Liver (tissue), 9 donors: Measurements from ENCODE around the gene EFNA3. TPM values are rescaled to one million over a fixed set of nuclear protein-coding genes. Genes with fewer than 3 reads are reported as not detected.

Source experiments
- DNase-seq: peaks from one replicate; pipeline ENCODE4 v3.0.0-alpha.2; 2017; ENCODE audit warnings: low spot score
- H3K27ac ChIP-seq, 2 donors: one replicate each; pipeline ENCODE4 v1.7.0; 2013; ENCODE audit warnings: inconsistent platforms in 2 of 2, low read length in 2 of 2, control low read depth in 1 of 2, low read depth in 1 of 2, mild to moderate bottlenecking in 1 of 2
- H3K27me3 ChIP-seq, 4 donors: one replicate each; pipeline versions ENCODE4 v1.6.1 to v1.7.0; 2013; ENCODE audit warnings: low read length in 3 of 4, inconsistent platforms in 1 of 4, mild to moderate bottlenecking in 1 of 4, moderate library complexity in 1 of 4; ENCODE audit not compliant: control insufficient read depth in 4 of 4, insufficient read depth in 4 of 4
- H3K36me3 ChIP-seq, 4 donors: one replicate each; pipeline versions ENCODE4 v1.6.1 to v1.7.0; 2013; ENCODE audit warnings: low read length in 3 of 4, mild to moderate bottlenecking in 3 of 4, low read depth in 1 of 4, moderate library complexity in 1 of 4; ENCODE audit not compliant: control insufficient read depth in 4 of 4, insufficient read depth in 3 of 4
- H3K4me1 ChIP-seq, 4 donors: one replicate each; pipeline versions ENCODE4 v1.6.1 to v1.7.0; 2013; ENCODE audit warnings: low read length in 3 of 4, mild to moderate bottlenecking in 3 of 4, moderate library complexity in 1 of 4; ENCODE audit not compliant: control insufficient read depth in 4 of 4, insufficient read depth in 4 of 4
- H3K4me3 ChIP-seq, 3 donors: one replicate each; pipeline versions ENCODE4 v1.6.1 to v1.7.0; 2013; ENCODE audit warnings: low read length in 3 of 3, control low read depth in 1 of 3, low read depth in 1 of 3, mild to moderate bottlenecking in 1 of 3
- H3K9ac ChIP-seq, 2 donors: one replicate each; pipeline ENCODE4 v1.7.0; 2013; ENCODE audit warnings: low read length in 2 of 2, mild to moderate bottlenecking in 2 of 2, moderate library complexity in 2 of 2, control low read depth in 1 of 2, low read depth in 1 of 2
- H3K9me3 ChIP-seq, 4 donors: one replicate each; pipeline versions ENCODE4 v1.6.1 to v1.7.0; 2013; ENCODE audit warnings: low read length in 3 of 4; ENCODE audit not compliant: control insufficient read depth in 4 of 4
- EGR1 ChIP-seq, 2 donors: IDR thresholded peaks; 2 replicates each; pipeline ENCODE4 v1.6.1; 2016 to 2018; ENCODE audit warnings: antibody characterized with exemption in 2 of 2, low read depth in 2 of 2
- FOXA1 ChIP-seq: IDR thresholded peaks from 2 replicates; pipeline ENCODE4 v1.6.1; 2016; ENCODE audit warnings: antibody characterized with exemption
- FOXA2 ChIP-seq: IDR thresholded peaks from 2 replicates; pipeline ENCODE4 v1.6.1; 2016; ENCODE audit warnings: antibody characterized with exemption
- GABPA ChIP-seq, 2 donors: IDR thresholded peaks in 1 of 2; conservative IDR thresholded peaks in 1 of 2; 2 replicates each; pipeline ENCODE4 v1.6.1; 2016; ENCODE audit warnings: antibody characterized with exemption in 2 of 2, mild to moderate bottlenecking in 1 of 2, moderate library complexity in 1 of 2
- HNF4A ChIP-seq, 2 donors: conservative IDR thresholded peaks; 2 replicates each; pipeline ENCODE4 v1.6.1; 2016; ENCODE audit warnings: antibody characterized with exemption in 2 of 2, mild to moderate bottlenecking in 2 of 2
- HNF4G ChIP-seq: IDR thresholded peaks from 2 replicates; pipeline ENCODE4 v1.6.1; 2016; ENCODE audit warnings: antibody characterized with exemption
- JUND ChIP-seq, 2 donors: IDR thresholded peaks; 2 replicates each; pipeline ENCODE4 v1.6.1; 2016; ENCODE audit warnings: antibody characterized with exemption in 2 of 2
- NR2F2 ChIP-seq: IDR thresholded peaks from 2 replicates; pipeline ENCODE4 v1.6.1; 2016; ENCODE audit warnings: antibody characterized with exemption
- RAD21 ChIP-seq, 2 donors: IDR thresholded peaks; 2 replicates each; pipeline ENCODE4 v1.6.1; 2016; ENCODE audit warnings: antibody characterized with exemption in 2 of 2, mild to moderate bottlenecking in 2 of 2
- RXRA ChIP-seq, 2 donors: IDR thresholded peaks; 2 replicates each; pipeline ENCODE4 v1.6.1; 2017 to 2018; ENCODE audit warnings: antibody characterized with exemption in 2 of 2, mild to moderate bottlenecking in 1 of 2
- SP1 ChIP-seq: IDR thresholded peaks from 2 replicates; pipeline ENCODE4 v1.6.1; 2018; ENCODE audit warnings: antibody characterized with exemption, mild to moderate bottlenecking
- TAF1 ChIP-seq: conservative IDR thresholded peaks from 2 replicates; pipeline ENCODE4 v1.6.1; 2016; ENCODE audit warnings: antibody characterized with exemption, mild to moderate bottlenecking
- YY1 ChIP-seq: IDR thresholded peaks from 2 replicates; pipeline ENCODE4 v1.6.1; 2016; ENCODE audit warnings: antibody characterized with exemption, mild to moderate bottlenecking
- WGBS: extraction: QIAGEN DNeasy Blood & Tissue Kit; methylation state at CpG from one replicate; pipeline ENCODE4 v1.1.7; 2013; 5-methylcytosine and 5-hydroxymethylcytosine counted together
- polyA plus RNA-seq, 2 donors: library from polyadenylated mRNA; stranded (reverse) in 1 of 2; unstranded in 1 of 2; fragments of 200-250 nt in 1 of 2; fragments of >200 nt in 1 of 2; fragmentation: Nextera tagmentation in 1 of 2; extraction: Ambion mirVana in 1 of 2; gene quantifications; one replicate each; pipeline versions ENCODE4 v1.2.1 to v1.2.3, GENCODE V29; 2013 to 2015
- total RNA-seq, 2 donors: library from RNA; depleted of rRNA; stranded (reverse); fragments of >200 nt; gene quantifications; one replicate each; pipeline ENCODE4 v1.2.3, GENCODE V29; 2014
- TF ChIP-seq, protein P1 (sequence below): fragments of 150-350 bp; IDR thresholded peaks from 2 replicates; pipeline ENCODE4 v1.5.1; 2017; ENCODE audit warnings: improper control_type of control experiment, low read depth, low read length; ENCODE audit not compliant: missing input control
- TF ChIP-seq, protein P2 (sequence below): IDR thresholded peaks from 2 replicates; pipeline ENCODE4 v1.6.1; 2016; ENCODE audit warnings: antibody characterized with exemption
- TF ChIP-seq, protein P3 (sequence below): IDR thresholded peaks from 2 replicates; pipeline ENCODE4 v1.6.1; 2016; ENCODE audit warnings: antibody characterized with exemption
- TF ChIP-seq, protein P4 (sequence below): IDR thresholded peaks from 2 replicates; pipeline ENCODE4 v1.6.1; 2016; ENCODE audit warnings: antibody characterized with exemption, mild to moderate bottlenecking
- TF ChIP-seq, protein P5 (sequence below): IDR thresholded peaks from 2 replicates; pipeline ENCODE4 v1.6.1; 2016; ENCODE audit warnings: antibody characterized with exemption
- donor health status: healthy.
- donor health status: healthy.
- donor health status: healthy.
- donor health status: healthy.
- donor health status: healthy.

The EFNA3 gene
- total and polyA plus RNA-seq, 4 donors: 0.47 to 3.7 (median 1.1) TPM

DNA sequence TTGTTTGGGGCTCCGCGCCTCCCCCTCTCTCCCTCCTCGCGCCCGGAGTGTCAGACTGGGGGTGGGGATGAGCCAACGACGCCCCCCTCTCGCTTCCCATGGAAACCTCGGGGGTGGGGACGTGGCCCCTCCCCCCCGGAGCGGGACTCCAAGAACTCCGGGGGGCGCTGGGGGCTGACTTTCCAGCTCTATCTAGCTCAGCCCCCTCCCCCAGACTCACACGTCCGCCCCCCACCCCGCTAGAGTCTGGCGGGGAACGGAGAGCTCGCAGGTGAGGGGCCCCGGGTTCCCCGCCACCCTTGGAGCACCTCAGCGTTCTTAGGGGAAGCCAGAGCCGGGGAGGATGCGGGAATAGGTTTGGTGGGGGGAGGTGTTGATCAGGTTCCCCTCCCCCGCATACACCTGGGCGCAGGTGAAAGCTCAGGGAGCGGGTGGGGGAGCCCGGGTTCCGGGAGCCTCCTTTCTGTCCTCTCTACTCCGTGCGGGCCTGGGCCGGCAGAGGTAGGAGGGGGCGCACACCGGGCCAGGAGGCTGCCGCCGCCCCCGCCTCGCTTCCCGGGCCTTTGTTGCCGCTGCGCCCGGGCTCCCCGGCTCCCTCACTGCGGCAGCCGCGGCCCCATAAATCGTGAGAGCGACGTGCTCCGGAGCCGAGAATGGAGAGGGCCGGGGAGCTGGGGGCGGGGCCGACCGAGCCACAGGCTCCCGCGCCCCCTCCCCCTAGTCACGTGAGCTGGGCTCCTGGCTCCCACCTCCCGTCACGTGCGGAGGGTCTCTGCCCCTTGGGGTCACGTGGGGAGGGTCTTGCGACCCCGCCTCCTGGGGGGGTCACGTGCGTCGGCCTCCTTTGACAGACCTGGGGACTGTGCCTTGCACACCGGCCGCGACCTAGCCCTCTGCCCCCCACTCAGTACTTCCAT lies 1.9 kb downstream of the EFNA3 start:
- no peaks in the 10 kb centered on the region for H3K9me3 ChIP-seq
- H3K27me3 ChIP-seq: peaks cover 0 to 21% (median 8%) of the 10 kb centered on the region in 4 donors
- H3K36me3 ChIP-seq: no peaks in the 10 kb centered on the region
- peak overlapping the region in 1 of 3 donors; percentile 34 for H3K4me3 ChIP-seq
- no peak overlapping the region for H3K9ac ChIP-seq
- peaks cover 21 to 52% (median 40%) of the 10 kb centered on the region in 4 donors for H3K4me1 ChIP-seq
- TF ChIP-seq NR2F2 (no peak), JUND (IDR thresholded peaks at IDR 0.05) (no peak), EGR1 (IDR thresholded peaks at IDR 0.05; ENCODE audit: low read depth in 2 of 2) (no peak), FOXA1 (no peak), SP1 (no peak), HNF4G (no peak), RAD21 (IDR thresholded peaks at IDR 0.05) (no peak), YY1 (no peak), RXRA (IDR thresholded peaks at IDR 0.05) (no peak), HNF4A (conservative IDR thresholded peaks at IDR 0.05) (no peak), FOXA2 (no peak), TAF1 (no peak), GABPA (IDR thresholded peaks at IDR 0.05 in 1 of 2, conservative IDR thresholded peaks at IDR 0.05 in 1 of 2) (no peak)
- TF ChIP-seq, protein P1, sequence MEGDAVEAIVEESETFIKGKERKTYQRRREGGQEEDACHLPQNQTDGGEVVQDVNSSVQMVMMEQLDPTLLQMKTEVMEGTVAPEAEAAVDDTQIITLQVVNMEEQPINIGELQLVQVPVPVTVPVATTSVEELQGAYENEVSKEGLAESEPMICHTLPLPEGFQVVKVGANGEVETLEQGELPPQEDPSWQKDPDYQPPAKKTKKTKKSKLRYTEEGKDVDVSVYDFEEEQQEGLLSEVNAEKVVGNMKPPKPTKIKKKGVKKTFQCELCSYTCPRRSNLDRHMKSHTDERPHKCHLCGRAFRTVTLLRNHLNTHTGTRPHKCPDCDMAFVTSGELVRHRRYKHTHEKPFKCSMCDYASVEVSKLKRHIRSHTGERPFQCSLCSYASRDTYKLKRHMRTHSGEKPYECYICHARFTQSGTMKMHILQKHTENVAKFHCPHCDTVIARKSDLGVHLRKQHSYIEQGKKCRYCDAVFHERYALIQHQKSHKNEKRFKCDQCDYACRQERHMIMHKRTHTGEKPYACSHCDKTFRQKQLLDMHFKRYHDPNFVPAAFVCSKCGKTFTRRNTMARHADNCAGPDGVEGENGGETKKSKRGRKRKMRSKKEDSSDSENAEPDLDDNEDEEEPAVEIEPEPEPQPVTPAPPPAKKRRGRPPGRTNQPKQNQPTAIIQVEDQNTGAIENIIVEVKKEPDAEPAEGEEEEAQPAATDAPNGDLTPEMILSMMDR: no peak
- TF ChIP-seq, protein P2, sequence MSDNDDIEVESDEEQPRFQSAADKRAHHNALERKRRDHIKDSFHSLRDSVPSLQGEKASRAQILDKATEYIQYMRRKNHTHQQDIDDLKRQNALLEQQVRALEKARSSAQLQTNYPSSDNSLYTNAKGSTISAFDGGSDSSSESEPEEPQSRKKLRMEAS: no peak
- TF ChIP-seq, protein P3, sequence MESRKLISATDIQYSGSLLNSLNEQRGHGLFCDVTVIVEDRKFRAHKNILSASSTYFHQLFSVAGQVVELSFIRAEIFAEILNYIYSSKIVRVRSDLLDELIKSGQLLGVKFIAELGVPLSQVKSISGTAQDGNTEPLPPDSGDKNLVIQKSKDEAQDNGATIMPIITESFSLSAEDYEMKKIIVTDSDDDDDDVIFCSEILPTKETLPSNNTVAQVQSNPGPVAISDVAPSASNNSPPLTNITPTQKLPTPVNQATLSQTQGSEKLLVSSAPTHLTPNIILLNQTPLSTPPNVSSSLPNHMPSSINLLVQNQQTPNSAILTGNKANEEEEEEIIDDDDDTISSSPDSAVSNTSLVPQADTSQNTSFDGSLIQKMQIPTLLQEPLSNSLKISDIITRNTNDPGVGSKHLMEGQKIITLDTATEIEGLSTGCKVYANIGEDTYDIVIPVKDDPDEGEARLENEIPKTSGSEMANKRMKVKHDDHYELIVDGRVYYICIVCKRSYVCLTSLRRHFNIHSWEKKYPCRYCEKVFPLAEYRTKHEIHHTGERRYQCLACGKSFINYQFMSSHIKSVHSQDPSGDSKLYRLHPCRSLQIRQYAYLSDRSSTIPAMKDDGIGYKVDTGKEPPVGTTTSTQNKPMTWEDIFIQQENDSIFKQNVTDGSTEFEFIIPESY: no peak
- TF ChIP-seq, protein P4, sequence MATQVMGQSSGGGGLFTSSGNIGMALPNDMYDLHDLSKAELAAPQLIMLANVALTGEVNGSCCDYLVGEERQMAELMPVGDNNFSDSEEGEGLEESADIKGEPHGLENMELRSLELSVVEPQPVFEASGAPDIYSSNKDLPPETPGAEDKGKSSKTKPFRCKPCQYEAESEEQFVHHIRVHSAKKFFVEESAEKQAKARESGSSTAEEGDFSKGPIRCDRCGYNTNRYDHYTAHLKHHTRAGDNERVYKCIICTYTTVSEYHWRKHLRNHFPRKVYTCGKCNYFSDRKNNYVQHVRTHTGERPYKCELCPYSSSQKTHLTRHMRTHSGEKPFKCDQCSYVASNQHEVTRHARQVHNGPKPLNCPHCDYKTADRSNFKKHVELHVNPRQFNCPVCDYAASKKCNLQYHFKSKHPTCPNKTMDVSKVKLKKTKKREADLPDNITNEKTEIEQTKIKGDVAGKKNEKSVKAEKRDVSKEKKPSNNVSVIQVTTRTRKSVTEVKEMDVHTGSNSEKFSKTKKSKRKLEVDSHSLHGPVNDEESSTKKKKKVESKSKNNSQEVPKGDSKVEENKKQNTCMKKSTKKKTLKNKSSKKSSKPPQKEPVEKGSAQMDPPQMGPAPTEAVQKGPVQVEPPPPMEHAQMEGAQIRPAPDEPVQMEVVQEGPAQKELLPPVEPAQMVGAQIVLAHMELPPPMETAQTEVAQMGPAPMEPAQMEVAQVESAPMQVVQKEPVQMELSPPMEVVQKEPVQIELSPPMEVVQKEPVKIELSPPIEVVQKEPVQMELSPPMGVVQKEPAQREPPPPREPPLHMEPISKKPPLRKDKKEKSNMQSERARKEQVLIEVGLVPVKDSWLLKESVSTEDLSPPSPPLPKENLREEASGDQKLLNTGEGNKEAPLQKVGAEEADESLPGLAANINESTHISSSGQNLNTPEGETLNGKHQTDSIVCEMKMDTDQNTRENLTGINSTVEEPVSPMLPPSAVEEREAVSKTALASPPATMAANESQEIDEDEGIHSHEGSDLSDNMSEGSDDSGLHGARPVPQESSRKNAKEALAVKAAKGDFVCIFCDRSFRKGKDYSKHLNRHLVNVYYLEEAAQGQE: no peak
- TF ChIP-seq, protein P5, sequence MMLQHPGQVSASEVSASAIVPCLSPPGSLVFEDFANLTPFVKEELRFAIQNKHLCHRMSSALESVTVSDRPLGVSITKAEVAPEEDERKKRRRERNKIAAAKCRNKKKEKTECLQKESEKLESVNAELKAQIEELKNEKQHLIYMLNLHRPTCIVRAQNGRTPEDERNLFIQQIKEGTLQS: no peak
- H3K27ac ChIP-seq: no peak overlapping the region
- 2% methylated on average over 71 of the region's 71 CpGs for WGBS
- DNase-seq: no peak
